Mononuclear cell (primary cell): ENCODE data around the gene BCCIP. TPM values are rescaled to one million over a fixed set of nuclear protein-coding genes. Genes with fewer than 3 reads are reported as not detected.

Experiments
- H3K27me3 ChIP-seq: 2 replicates; pipeline ENCODE4 v1.6.0; 2011; ENCODE audit warnings: low read length, control low read depth; ENCODE audit not compliant: insufficient read depth
- H3K4me1 ChIP-seq: 2 replicates; pipeline ENCODE4 v1.5.1; 2011; ENCODE audit warnings: mild to moderate bottlenecking, low read length, control low read depth; ENCODE audit not compliant: insufficient read depth
- H3K4me3 ChIP-seq: 2 replicates; pipeline ENCODE4 v1.5.1; 2011; ENCODE audit warnings: mild to moderate bottlenecking, low read length, moderate library complexity
- H3K9me3 ChIP-seq: 2 replicates; pipeline ENCODE4 v1.5.1; 2011; ENCODE audit warnings: low read depth, mild to moderate bottlenecking, control low read depth, low read length
- total RNA-seq: library from RNA; depleted of rRNA; stranded (reverse); fragments of >200 nt; gene quantifications from one replicate; pipeline ENCODE4 v1.2.3, GENCODE V29; 2012

Gene BCCIP
- total RNA-seq, 1 donor: 30.6 TPM

DNA sequence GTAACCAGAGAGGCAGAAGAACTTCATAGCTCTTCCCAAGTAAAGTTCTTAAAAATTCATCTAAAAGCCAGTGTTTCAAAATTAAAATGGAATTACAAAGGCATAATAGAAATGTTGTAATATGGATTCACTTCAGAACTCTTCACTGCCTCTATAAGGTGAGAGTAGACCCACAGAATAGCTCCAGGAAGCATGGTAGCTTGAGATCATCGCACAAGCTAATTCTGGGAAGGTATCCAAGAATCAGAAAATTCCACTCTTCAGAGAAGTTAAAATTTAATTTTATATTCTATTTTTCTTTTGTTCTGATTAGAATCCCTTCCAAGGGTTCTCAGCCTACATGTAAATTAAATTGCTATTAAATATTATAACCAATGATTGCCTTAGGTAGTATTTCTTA lies 59.2 kb downstream of the BCCIP start:
- H3K27me3 ChIP-seq: no peaks in the 10 kb centered on the region
- H3K4me1 ChIP-seq: no peaks in the 10 kb centered on the region
- H3K4me3 ChIP-seq: no peak overlapping the region
- H3K9me3 ChIP-seq: no peaks in the 10 kb centered on the region

DNA sequence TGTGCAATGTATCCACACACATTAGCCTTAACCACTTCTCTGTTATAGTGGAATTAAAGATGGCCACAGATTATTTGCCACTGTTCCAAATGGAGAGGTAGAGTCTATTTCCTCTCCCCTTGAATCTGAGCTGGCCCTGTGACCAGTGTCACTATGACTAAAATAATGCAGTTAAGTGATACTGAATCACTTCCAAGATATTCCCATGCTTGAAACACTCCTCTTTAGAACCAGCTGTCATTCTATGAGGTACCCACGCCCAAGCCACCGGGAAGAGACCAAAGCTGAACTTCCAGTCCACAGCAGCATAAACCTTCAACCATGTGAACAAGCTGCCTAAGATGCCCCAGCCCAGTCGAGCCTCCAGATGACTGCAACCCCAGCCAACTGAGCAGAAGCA lies 59.9 kb downstream of the BCCIP start:
- Histone ChIP-seq H3K4me1 (no peaks in the 10 kb centered on the region), H3K9me3 (no peaks in the 10 kb centered on the region), H3K27me3 (no peaks in the 10 kb centered on the region), H3K4me3 (no peak overlapping the region)

Other genes with a start within 250 kb of the BCCIP start
- gene TEX36, start 140.4 kb upstream of the BCCIP start, total RNA-seq: not detected
- gene EDRF1, start 103.8 kb upstream of the BCCIP start, total RNA-seq: 44.6 TPM
- gene MMP21, start 47.7 kb upstream of the BCCIP start, total RNA-seq: 0.21 TPM
- gene UROS, start 288 bp upstream of the BCCIP start, total RNA-seq: 23.3 TPM
- gene DHX32, start 57.7 kb downstream of the BCCIP start, total RNA-seq: 8.3 TPM
- gene FANK1, start 73.0 kb downstream of the BCCIP start, total RNA-seq: 0.21 TPM